GM18873 (cell line): ENCODE measurements around the gene STAB1.
A peak's percentile ranks its signal among the peaks of the same experiment; 100 is the strongest.

Experiments
- ATAC-seq: cut with Tn5 transposase; IDR thresholded peaks from one replicate; pipeline ENCODE4 v1.9.1; 2021; ENCODE audit warnings: mild to moderate bottlenecking, moderate library complexity, moderate number of reproducible peaks; ENCODE audit not compliant: unreplicated experiment, low FRiP score

Gene STAB1

GRCh38 chr3:52494886-52495495, at the start of gene STAB1:
Gene STAB1 (plus strand): TSS chr3:52495338. CDS start chr3:52495414, 76 bp downstream.
- ATAC-seq: no peak

- ATAC-seq: no peak
Observed at GRCh38 chr3:52446042-52446441, 49.1 kb upstream of the STAB1 start.

- no peak for ATAC-seq
Observed at GRCh38 chr3:52446631-52447511, 48.3 kb upstream of the STAB1 start.

GRCh38 chr3:52447512-52448355, 47.4 kb upstream of the STAB1 start:
- no peak for ATAC-seq

GRCh38 chr3:52450489-52451236, 44.5 kb upstream of the STAB1 start:
- no peak for ATAC-seq

GRCh38 chr3:52451237-52452083, 43.7 kb upstream of the STAB1 start:
- no peak for ATAC-seq

- ATAC-seq: no peak
Observed at GRCh38 chr3:52452126-52452525, 43.0 kb upstream of the STAB1 start.

- no peak for ATAC-seq
Observed at GRCh38 chr3:52452570-52453221, 42.4 kb upstream of the STAB1 start.

GRCh38 chr3:52453496-52454249, 41.5 kb upstream of the STAB1 start, which contains the start of gene TNNC1:
Gene TNNC1 (minus strand): TSS chr3:52454041. CDS start chr3:52454015, 26 bp downstream.
- no peak for ATAC-seq

GRCh38 chr3:52454250-52454937, 40.7 kb upstream of the STAB1 start:
- no peak for ATAC-seq

GRCh38 chr3:52454938-52455282, 40.2 kb upstream of the STAB1 start:
- ATAC-seq: peak; percentile 20

- ATAC-seq: peak; percentile 51
Observed at GRCh38 chr3:52455283-52456168, 39.6 kb upstream of the STAB1 start, which contains the start of gene NISCH. Gene NISCH (plus strand): TSS chr3:52455604. CDS start chr3:52455642, 38 bp downstream.

- ATAC-seq: no peak
Observed at GRCh38 chr3:52456169-52456799, 38.9 kb upstream of the STAB1 start.

- ATAC-seq: no peak
Observed at GRCh38 chr3:52456800-52457183, 38.3 kb upstream of the STAB1 start.

- no peak for ATAC-seq
Observed at GRCh38 chr3:52458031-52458760, 36.9 kb upstream of the STAB1 start.
